Measurements from ENCODE around the gene TMEM200C. TPM values are rescaled to one million over a fixed set of nuclear protein-coding genes. Genes with fewer than 3 reads are reported as not detected.

TMEM200C gene
- total RNA-seq, 6 experiments from 2014 or later, result 0.19 to 1.6 (median 1.1) TPM

GRCh38 chr18:5939801-5940667 lies 44.7 kb upstream of the TMEM200C start:
- no peaks in the 10 kb centered on the region for H3K36me3 ChIP-seq
- no peak for DNase-seq
- no peak for TF ChIP-seq POLR2A (IDR thresholded peaks at IDR 0.05)
- TF ChIP-seq, protein P1, sequence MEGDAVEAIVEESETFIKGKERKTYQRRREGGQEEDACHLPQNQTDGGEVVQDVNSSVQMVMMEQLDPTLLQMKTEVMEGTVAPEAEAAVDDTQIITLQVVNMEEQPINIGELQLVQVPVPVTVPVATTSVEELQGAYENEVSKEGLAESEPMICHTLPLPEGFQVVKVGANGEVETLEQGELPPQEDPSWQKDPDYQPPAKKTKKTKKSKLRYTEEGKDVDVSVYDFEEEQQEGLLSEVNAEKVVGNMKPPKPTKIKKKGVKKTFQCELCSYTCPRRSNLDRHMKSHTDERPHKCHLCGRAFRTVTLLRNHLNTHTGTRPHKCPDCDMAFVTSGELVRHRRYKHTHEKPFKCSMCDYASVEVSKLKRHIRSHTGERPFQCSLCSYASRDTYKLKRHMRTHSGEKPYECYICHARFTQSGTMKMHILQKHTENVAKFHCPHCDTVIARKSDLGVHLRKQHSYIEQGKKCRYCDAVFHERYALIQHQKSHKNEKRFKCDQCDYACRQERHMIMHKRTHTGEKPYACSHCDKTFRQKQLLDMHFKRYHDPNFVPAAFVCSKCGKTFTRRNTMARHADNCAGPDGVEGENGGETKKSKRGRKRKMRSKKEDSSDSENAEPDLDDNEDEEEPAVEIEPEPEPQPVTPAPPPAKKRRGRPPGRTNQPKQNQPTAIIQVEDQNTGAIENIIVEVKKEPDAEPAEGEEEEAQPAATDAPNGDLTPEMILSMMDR (IDR thresholded peaks at IDR 0.05), result no peak
- H3K4me1 ChIP-seq, result no peaks in the 10 kb centered on the region
- peak in 2 of 4 donors; percentile 51 to 76 for ATAC-seq
- WGBS (ENCODE audit: insufficient coverage, low coverage, low lambda C conversion rate, missing lambda C conversion rate), result 38% methylated on average over 1 of the region's 7 CpGs
- intact Hi-C loops (cut with DNase I), result no loop called here
- H3K9me3 ChIP-seq, result no peaks in the 10 kb centered on the region
- H3K27me3 ChIP-seq, result no peaks in the 10 kb centered on the region
- no peak overlapping the region for H3K4me3 ChIP-seq
- H3K27ac ChIP-seq, result no peak overlapping the region

- DNase-seq, result no peak
- TF ChIP-seq, protein P1 (IDR thresholded peaks at IDR 0.05), result no peak
- TF ChIP-seq POLR2A (IDR thresholded peaks at IDR 0.05), result no peak
- Histone ChIP-seq H3K36me3 (no peaks in the 10 kb centered on the region), H3K4me1 (no peaks in the 10 kb centered on the region), H3K27ac (no peak overlapping the region), H3K9me3 (no peaks in the 10 kb centered on the region), H3K4me3 (no peak overlapping the region), H3K27me3 (no peaks in the 10 kb centered on the region)
- intact Hi-C loops (cut with DNase I), result no loop called here
- no peak for ATAC-seq
- 100% methylated on average over 3 of the region's 3 CpGs for WGBS (ENCODE audit: insufficient coverage, low coverage, low lambda C conversion rate, missing lambda C conversion rate)
Observed at GRCh38 chr18:5937795-5938194, 42.5 kb upstream of the TMEM200C start.

GRCh38 chr18:5937121-5937520 lies 41.8 kb upstream of the TMEM200C start:
- no peaks in the 10 kb centered on the region for H3K27me3 ChIP-seq
- no peak for TF ChIP-seq POLR2A (IDR thresholded peaks at IDR 0.05)
- TF ChIP-seq, protein P1 (IDR thresholded peaks at IDR 0.05), result no peak
- WGBS (ENCODE audit: insufficient coverage, low coverage, low lambda C conversion rate, missing lambda C conversion rate), result 96% methylated on average over 5 of the region's 7 CpGs
- no peak overlapping the region for H3K27ac ChIP-seq
- no peak overlapping the region for H3K4me3 ChIP-seq
- intact Hi-C loops (cut with DNase I), result no loop called here
- ATAC-seq (no peak), DNase-seq (no peak)
- no peaks in the 10 kb centered on the region for H3K36me3 ChIP-seq
- H3K4me1 ChIP-seq, result no peaks in the 10 kb centered on the region
- no peaks in the 10 kb centered on the region for H3K9me3 ChIP-seq

- Histone ChIP-seq H3K9me3 (no peaks in the 10 kb centered on the region), H3K36me3 (no peaks in the 10 kb centered on the region), H3K27ac (no peak overlapping the region), H3K27me3 (no peaks in the 10 kb centered on the region), H3K4me3 (no peak overlapping the region), H3K4me1 (no peaks in the 10 kb centered on the region)
- no peak for ATAC-seq
- 54% methylated on average over 2 of the region's 2 CpGs for WGBS (ENCODE audit: insufficient coverage, low coverage, low lambda C conversion rate, missing lambda C conversion rate)
- no peak for TF ChIP-seq POLR2A (IDR thresholded peaks at IDR 0.05)
- TF ChIP-seq, protein P1 (IDR thresholded peaks at IDR 0.05), result no peak
- intact Hi-C loops (cut with DNase I), result no loop called here
- DNase-seq, result no peak
Observed at GRCh38 chr18:5930789-5931188, 35.5 kb upstream of the TMEM200C start.

All from right lobe of liver (tissue), 6 donors.